Measurements from ENCODE around the gene EEIG1.
A peak's percentile ranks its signal among the peaks of the same experiment; 100 is the strongest.

EEIG1 gene

DNA sequence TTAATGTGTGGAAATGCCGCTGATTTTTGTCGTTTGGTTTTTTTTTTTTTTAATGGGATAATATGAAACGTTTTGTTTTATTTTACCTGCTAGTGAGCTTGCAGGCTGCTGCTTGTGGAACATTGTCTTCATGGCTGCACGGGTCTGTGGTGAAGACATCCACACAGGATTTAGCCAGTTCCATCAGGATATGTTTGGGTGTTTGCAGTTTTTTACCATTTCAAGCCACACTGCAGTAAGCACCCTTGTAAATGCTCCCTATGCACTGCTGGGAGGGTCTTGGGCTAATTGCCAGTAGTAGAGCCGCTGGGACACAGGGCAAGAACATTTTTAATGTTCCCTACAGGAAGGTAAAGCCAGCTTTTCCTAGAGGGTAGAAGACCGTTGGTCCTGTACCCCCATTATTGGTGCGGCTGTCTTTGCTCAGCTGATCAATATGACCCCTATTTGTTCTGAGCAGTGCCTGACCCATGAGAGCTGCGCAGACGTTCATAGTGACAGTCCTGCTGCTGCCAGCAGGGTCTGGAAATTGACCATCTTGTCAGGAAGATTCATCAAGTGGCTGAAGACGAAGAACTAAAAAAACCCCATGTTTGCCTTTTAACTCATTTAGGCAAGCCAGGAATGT, 20.5 kb upstream of the EEIG1 start:
- DNase-seq = no peak

DNA sequence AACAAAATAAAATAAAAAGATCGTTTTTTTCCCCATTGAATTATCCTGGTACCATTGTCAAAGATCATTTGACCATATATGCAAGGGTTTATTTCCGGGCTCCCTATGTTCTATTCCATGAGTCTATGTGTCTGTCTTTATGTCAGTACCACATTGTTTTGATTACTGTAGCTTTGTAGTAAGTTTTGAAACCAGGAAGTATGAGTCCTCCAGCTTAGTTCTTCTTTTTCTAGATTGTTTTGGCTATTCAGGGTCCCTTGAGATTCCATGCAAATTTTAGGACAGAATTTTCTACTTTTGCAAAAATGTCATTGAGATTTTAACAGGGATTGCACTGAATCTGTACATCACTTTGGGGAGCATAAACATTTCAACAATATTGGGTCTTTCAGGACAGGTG, 18.7 kb upstream of the EEIG1 start:
- DNase-seq = no peak

DNA sequence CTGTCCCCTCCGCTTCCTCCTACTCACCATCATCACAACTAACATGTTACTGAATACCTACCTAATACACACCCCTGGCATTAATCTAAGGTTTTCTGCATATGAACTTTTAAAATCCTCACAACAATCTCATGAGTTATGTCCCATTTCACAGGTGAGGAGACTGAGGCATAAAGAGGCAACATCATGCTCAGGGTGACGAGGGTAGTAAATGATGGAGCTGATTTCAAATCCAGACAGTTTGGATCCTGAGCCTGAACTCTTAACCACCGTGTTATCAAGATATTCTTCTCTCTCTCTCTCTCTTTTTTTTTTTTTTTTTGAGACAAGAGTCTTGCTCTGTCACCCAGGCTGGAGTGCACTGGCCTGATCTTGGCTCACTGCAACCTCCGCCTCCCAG, 12.9 kb upstream of the EEIG1 start:
- DNase-seq = no peak

DNA sequence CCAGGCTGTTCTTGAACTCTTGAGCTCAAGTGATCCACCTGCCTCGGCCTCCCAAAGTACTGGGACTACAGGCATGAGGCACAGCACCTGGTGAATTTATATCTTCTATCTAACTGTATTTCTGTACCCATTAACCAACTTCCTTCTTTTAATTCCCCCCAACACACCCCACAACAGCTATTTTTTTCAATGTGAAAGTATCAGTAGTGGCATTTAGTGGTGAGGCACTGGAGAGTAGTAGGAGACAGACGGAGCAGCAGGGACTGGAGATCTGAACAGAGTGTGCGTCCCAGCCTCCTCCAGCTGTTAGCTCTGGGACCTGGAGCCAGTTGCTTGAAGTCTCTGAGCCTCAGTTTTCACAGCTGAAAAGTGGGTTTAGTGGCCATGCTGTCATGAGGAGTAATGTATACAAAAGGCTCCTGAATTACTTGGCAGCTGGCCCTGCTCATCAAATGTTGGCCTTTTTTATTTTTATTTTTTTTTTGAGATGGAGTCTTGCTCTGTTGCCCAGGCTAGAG, 11.0 kb upstream of the EEIG1 start:
- no peak for DNase-seq

DNA sequence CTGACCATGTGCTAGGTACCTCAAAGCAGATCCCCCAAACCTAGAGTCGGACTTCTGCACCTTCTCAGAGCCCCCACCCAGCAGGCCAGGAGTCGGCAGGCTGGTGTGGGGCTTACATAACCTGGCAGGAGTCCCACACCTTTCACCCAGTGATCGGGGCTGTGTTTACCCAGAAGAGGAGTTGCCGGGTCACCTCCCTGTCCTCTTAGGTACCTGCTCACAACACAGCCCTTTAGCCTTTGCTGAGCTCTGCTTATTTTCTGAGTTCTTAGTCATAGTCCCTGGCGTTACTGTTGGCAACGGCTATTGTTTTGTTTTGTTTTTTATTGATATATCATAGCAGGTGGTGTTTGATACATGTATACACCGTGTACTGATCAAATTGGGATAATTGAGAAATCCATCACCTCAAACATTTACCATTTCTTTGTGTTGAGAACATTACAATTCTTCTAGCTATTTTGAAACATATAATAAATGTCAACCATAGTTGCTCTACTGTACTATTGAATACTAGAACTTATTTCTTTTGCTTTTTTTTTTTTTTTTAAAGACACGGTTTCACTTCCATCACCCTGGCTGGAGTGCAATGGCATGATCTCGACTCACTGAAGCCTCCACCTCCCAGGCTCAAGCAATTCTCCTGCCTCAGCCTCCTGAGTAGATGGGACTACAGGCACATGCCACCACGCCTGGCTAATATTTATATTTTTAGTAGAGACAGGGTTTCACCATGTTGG, 10.4 kb upstream of the EEIG1 start:
- no peak for DNase-seq

DNA sequence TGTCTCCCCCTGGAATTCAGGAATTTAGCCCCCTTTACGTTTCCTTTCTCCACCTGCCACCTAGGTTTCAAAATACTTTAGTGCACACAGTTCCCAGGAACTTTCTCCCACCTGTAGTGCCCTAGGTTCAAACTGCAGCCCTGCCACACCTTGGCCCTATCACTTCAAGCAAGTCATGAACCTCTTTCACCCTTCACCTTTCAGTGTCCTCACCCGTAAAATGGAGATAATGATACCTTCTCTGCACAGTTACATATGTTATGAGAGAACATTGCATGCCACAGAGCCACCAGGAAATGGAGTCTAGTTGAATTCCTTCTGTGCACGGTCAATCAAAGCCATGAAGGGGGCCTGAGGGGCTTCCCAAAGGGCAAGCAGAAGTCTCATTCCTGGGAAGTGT, 9.8 kb upstream of the EEIG1 start:
- no peak for DNase-seq

DNA sequence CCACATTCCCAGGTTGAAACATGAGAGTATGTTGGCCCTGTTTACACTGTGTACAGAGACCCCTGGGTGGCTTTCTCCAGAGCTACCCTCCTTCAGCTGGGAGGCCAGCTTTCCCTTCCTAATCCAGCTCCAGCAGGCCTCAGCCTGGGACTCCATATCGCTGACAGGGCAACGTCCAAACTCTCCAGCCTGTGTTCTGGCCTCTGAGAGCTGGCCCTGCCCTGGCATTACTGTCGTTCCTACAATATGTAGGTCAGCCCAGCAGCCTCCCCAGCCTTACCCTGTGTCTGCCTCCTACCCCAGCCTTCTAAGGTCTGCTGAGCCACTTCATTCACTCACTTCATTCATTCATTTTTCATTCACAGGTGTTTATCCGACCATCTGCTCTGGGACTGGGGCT, 8.3 kb upstream of the EEIG1 start:
- DNase-seq = no peak

DNA sequence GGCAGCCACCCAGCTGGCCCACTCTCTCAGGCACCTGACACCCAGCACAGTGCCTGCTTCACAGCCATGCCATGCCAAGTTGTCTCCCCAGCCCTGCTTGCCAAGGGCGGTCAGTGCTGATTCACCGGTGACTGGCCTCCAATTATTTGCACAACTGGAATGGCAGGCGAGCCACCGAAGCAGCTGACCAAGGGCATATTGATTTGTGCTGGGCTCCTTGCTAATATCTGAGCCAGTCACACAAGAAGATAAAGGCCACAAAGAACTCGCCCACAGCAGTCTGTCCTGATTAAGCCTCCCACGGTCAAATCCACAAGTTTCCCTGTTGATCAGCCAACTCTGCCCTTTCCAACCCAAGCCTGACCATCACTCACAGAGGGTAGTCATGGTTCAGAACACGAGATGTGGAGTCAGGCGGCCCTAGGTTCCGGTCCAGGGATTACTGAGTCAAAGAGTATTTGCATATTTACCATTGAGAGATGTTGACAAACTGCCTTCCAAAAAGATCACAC, 6.4 kb upstream of the EEIG1 start:
- no peak for DNase-seq

DNA sequence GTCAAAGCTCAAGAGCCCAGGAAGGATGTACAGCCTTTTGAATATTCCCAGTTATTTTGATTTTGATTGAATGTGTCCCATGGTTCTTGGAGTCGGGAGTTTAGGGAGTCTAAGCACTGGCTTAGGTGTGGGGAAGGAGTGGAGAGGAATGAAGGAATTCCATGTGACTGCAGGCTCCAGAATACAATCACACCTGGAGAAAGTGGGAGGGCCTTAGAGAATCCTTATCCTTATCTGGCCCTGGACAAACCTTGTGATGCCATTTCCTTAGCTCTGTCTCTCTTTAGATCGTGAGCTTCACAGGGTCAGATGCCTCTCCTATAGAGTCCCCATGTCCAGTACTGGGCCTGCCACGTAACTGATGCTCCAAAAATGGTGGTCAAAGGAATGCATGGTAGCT, 4.2 kb upstream of the EEIG1 start:
- no peak for DNase-seq

DNA sequence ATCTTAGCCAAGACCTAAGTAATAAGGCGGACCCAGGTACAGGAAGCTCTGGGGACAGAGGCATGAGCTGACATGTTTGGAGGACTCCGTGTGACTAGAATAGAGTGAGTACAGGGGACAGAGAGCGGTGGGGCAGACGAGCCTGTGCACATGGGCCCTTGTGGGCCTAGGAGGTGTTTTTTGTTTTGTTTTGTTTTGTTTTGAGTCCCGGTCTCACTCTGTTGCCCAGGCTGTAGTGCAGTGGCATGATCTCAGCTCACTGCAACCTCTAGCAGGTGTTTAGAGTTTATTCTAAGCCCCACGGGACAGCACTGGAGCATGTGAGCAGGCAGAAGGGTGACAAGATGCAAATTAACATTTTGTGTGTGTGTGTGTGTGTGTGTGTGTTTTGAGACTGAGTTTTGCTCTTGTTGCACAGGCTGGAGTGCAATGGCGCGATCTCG, 3.1 kb upstream of the EEIG1 start:
- DNase-seq = no peak

DNA sequence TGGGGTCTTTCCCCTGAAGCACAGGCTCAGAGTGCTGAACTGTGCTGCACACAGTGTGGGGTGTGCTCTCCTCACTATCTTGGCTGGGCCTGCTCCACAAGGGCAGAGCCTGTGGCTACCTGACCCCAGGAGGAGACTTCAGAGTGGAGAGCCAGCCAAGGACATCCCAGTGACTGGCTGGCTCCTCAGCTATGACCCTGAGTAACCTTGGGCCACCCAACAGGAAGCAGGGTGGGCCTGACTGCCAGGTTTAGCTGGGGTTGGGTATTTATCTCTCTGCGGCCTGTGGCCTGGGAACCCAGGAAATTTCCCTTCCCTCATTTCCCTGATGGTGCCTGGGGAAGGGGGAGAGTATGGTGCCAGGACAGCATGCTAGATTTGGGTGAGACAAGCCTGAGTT, 2.1 kb upstream of the EEIG1 start:
- no peak for DNase-seq

DNA sequence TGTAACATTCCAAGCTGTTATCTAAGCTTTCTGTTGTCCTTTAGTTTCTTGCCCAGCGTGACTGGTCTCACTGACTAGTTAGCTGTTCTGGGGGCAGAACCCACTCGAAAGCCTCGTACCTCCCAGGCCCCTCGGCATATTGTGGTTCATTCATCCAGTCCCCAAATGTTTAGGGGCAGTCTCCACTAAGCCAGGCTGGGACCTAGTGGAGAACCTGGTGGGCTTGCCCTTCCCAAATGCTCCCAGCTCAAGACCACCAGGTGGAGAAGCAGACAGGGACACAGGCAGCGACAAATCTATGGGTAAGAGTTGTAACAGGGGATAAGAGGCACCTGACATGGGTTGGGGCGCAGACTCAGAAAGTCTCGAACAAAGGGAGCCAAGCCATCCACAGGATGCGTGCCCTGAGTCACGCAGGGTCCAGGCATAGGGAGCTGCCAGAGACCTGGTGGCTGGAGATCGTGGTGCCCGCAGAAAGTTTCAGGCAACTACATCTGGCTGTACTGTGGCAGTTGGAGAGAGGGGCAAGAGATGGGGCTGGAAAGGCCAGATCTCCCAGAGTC, 851 bp upstream of the EEIG1 start:
- DNase-seq = no peak

DNA sequence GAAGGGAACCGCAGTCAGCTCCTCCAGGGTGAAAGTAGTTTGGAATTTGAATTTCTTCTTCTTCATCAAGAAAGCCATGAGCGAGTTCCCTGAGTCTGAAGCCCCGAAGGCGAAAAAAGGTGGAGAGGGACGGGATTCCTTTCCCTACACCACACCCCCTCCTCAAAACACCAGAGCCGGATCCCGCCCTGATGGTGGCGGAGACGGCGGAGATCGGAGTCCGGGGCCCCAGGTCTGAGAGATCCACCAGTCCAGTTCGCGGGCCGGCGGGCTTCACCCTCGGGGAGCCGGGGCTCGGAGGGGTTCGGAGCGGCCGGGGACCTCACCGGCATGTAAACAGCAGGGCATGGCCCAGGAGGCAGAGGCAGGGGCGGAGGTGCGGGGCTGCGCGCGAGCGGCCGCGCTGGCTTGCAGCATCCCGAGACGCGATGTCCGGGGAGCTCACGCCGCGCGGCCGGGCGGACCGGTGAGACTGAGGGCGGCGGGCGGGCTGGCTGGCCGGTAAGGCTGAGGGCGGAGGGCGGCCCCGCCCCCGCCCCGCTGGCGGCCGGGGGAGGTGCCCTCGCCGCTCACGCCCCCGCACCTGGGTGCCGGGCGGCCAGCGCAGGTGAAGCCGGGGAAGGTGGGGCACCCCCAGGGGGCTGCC, 606 bp downstream of the EEIG1 start:
- no peak for DNase-seq

DNA sequence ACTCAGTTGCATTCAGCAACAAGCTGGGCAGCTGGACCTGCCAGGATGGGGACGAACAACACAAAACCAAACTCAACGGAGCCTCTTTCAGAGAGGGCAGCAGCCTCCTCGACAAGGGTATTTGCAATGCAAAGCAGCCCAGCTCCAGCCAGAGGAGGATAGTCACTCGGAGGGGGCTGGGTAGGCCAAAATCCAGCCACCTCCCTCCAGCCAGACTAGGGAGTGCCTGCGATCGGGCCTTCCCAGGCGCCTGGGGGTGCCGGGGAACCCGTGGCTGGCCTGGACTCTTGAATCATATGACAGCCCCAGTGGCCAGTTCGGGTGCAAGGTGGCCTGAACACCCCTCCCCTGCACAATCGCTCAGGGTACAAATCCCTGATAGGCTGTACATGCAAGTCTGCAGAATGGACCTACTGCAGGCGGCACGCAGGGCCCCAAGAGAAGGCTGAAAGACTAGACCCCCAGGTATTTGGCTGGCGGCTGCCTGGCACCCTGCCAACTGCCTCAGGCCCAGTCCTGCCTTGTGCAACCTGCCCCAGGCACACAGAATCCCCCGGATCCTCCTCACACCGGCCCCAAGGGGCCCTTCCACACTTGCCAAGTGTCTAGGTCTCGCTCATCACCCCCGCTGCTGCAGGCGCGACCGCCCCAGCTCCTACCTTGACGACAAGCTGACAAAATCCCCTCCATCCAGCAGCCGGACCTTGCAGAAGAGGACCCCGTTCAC, 1.3 kb downstream of the EEIG1 start:
- no peak for DNase-seq

DNA sequence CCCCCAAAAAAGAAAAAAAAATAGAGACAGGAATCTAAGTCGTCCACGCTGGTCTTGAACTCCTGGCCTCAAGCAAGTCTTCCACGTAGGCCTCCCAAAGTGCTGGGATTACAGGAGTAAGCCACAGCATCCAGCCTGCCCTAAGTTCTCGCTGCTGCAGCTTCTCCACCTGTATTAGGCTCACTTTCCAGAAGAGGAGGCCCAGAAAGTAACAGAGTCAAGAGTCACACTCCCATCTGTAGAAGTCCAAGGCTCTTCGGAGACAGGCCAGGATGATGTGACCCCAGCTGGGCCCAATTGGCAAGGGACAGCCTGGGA, 1.8 kb downstream of the EEIG1 start:
- DNase-seq = no peak

DNA sequence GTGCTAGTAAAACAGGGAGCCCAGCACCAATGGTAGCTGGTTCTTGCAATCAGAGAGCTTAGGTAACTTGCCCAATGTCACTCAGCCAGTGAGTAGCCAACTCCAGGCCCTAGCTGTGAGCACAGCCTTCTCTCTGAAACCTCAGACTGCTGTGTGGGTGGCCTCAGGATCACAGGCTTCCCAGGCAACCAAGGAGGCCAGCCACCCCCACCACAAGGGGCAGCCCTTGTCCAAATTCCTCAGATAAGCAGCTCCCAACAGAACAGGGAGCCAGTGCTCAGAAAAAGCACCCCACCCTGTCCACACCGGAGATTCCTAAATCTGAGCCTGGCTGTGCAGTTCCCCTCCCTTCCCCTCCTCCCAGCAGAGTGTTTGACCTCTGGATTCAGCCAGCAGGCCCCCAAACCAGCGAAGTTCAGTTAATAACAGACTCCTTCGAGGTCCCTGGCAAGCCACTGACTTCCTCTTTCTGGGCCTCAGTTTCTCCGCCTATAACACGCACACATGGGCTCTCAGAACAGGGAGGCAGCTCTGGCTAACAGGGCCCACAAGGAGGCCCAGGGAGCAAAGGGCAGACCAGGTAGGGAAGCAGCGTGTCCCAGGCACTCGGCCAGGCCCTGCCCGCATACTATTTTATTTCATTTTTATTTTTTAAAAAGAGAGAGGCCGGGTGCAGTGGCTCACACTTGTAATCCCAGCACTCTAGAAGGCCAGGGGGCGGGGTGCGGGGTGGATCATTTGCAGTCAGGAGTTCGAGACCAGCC, 2.7 kb downstream of the EEIG1 start:
- DNase-seq = peak; percentile 35 to 81

DNA sequence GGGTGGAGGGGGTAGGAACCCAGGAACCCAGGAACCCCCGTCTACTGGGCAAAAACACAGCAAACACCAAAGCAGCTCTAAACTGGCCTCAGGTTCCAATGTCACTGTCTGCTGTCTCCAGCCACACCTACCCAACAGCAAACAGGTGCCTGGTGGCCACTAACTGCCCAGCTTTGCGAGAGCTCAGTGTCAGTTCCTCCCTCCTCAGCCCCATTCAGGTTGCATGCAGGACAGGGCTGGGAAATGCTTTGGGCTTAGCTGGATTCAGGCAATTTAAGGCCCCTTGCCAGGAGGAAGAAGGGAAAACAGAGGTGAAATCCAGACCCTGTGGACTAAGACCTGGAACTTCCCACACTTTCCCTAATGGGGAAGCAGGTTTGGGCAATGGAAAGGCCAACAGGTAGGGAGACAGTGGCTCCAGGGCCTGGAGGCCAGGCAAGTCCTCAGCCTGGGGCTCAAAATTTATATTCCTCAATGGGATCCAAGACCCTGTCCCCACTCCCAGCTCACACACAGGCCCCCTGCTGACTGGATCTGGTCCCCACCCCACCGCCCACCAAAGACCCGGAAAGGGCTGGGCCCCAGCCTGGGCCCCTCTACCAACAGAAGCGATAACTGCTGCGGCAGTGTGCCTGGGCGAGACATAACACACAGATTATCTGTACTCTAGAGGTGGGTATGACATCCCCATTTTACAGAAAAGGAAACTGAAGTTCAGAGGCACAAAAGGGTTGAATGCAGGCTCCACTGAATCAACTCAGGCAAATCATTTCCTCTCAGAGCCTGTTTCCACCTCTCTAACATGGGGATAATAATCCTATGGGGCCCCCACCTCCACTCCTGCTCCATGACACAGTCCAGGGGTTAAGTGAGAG, 3.5 kb downstream of the EEIG1 start:
- DNase-seq = peak; percentile 9 to 61

DNA sequence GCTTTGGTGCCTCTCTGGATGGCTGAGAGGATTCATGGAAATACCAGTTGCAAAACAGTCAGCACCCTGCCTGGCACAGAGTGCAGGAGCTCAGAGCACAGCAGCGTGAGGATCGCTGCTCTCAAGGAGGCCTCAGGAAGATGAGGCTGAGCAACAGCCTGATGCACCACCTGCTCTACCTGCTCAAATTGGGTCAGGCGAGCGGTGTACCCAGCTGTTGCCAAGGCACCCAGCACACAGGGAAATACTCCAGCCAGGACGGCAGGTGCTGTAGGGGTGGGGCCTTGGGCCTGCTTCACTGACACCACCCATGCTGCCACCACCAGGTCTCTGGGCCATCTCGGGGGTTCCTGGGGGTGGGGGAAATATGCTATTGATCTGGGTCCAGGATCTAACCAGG, 4.3 kb downstream of the EEIG1 start:
- no peak for DNase-seq

DNA sequence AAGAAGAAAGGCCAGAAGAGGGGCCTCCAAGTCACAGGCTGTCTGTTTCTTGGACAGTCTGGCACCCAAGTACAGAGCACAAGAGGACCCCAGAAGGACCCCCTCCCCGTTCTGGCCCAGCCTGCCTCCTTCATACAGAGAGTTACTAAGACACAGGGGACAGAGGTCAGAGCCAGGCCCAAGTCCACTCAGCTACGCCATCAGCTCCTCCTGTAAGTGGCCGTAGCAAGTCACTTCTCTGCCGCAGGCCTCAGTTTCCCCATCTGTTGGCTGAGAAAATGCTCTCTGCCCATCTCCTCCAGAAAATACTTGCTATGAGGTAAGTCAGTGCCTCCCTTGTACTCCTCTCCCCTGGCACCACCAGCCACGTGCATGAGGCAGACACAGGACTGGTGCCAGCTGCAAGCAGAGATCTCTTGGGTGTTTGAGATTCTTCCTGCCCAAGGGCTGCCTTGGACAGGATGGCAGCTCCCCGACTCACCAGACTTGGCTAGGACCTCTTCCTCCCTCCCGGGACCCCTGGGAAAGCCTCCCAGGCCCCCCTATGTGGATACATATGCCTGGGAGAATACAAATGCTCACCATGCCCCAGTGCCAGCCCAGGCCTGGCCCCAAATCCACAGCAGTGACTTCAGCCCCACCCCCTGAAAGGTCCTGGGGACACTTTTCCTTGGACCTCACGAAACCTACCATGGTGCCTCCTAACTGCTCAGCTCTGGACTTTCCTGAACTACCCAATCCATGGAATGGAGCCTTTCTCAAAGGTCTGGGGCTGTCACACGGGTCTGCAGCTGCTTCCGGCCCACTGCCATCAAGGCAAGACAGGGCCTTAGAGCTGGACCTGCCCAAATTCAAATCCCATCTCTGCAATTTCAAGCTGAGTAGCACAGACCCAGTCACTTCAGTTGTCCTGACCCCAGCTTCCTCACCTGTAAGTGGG, 5.1 kb downstream of the EEIG1 start:
- DNase-seq = no peak

DNA sequence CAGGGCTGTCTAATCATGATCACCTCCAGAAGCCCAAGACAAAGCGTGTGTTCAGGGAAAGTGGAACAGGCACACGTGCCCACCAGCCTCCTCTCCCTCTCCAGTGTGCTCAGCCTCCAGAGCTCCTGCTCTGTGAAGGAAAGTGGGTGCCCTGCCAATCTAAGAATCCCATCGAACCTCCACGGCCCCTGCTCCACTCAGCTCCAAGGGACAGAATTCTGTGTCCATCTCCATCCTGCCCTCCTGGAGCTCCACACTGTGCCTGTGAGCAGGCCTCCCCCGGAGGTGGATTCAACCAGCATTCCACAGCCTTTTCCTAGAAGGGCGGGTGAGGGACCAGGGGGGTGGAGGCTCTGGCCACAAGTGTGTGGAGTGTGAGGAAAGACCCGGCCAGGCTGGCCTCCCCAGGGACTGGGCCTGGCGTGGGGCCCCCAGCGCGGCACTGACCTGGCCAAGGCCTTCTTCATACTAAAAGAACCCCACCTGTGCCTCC, 6.0 kb downstream of the EEIG1 start:
- DNase-seq = no peak

All from inflammatory macrophage treated with lipopolysaccharide for 1 hour (primary cell).